GM21367 (cell line): ENCODE results near the gene RNF152.

Source experiments
- ATAC-seq: cut with Tn5 transposase; IDR thresholded peaks from one replicate; pipeline ENCODE4 v1.9.1; 2021; ENCODE audit not compliant: unreplicated experiment

The RNF152 gene, protein sequence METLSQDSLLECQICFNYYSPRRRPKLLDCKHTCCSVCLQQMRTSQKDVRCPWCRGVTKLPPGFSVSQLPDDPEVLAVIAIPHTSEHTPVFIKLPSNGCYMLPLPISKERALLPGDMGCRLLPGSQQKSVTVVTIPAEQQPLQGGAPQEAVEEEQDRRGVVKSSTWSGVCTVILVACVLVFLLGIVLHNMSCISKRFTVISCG

DNA sequence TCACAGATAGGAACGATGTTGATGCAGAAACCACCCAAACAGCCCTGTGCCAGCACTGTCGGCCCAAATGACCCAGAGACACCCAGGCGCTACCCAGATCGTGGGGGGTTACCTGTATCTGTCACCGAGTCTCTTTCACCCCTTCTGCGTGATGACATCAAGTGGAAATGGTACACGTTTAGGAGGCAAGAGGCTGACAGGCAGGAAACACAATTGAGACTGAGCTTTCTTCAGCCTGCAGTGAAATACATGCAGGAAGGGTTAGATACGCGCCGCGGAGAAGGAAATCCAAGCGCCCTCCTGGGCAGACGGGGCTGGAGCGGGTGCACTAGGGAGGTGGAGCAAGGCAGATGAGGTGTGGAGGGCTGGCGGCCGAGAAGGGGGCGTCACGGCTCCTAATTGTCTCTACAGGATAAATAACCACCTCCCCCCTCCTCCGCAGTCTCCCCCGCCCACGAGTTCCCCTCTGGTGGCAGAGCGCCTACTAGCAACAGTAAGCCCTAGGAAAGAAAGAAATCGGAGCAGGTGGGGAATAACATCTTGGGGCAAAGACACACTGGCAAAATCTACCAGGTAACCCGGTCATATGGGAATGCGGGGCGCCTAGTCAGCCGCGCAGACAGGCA lies at the start of gene RNF152:
TSS of gene RNF152 (minus strand) at position 325 of the 626 bp plus-strand sequence. CDS start 76,544 bp downstream, outside the sequence.
- ATAC-seq = no peak

DNA sequence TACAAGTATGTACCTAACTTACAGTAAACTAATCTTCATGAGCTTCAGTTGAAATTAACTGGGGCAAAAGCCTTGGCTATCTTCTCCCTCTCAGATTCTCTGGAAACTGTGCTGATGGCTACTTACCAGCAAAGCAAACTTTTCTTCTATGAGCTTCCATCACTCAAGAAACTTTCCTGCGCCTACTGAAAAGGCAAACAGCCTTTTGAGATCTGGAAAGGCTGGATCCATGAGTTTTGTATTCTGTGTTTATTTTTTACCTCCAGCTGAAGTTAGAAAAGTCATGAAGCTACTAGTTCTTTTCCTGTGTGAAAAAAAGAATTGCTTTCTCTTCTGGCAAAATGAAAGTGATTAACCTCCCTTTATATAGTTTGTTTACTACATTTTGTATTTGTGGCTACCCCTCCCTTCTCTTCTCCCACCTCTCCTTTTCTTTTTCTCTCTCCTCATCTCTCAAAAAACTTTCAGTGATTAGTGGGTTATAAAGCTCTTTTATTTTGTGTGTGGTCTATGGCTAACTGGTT lies 49.2 kb upstream of the RNF152 start:
- no peak for ATAC-seq

DNA sequence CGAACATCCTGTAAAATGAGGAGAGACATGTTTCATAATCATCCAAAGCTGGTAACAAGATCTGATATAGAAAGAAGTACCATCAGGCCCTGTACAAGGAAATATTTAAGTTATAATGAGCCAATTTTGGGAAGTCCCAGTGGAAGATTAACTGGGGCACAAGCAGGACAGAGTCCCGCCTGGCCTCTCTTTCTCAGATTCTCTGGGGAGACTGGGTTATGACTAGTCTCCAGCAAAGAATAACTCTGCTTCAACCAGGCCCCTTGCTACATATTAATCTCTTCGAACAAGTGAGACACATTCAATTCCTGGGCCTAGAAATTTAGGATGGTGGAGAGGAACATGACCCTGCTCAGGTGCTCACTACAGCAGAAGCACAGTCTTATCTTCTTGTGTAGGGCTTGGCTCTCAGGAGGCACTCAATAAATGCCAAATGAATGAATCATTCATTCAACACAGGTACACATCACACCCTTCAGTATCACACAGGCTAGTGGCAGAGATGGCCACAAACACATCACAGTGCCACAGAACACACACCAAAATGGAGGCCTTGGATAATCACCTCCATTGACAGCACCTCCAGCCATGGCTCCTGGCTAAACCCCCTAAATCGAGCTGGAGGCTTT lies 46.4 kb upstream of the RNF152 start:
- no peak for ATAC-seq

DNA sequence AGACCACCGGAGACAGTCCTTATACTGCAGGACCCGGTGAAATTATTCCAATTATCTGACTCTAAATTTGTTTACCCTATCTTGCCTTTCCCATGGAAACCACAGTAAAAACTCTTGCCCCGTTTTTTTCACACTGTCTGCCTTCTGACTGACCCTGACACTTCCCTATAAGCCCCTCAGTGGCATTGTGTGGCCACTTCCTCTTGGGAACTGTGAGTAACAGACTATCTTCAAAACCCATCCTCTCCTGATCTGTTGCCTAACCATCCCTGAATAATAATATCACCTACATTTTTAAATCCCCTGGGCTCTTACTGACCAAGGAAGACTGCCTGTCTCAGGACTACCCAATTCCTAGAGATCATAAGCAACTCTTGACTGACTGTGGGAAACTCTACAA lies 42.6 kb upstream of the RNF152 start:
- no peak for ATAC-seq

DNA sequence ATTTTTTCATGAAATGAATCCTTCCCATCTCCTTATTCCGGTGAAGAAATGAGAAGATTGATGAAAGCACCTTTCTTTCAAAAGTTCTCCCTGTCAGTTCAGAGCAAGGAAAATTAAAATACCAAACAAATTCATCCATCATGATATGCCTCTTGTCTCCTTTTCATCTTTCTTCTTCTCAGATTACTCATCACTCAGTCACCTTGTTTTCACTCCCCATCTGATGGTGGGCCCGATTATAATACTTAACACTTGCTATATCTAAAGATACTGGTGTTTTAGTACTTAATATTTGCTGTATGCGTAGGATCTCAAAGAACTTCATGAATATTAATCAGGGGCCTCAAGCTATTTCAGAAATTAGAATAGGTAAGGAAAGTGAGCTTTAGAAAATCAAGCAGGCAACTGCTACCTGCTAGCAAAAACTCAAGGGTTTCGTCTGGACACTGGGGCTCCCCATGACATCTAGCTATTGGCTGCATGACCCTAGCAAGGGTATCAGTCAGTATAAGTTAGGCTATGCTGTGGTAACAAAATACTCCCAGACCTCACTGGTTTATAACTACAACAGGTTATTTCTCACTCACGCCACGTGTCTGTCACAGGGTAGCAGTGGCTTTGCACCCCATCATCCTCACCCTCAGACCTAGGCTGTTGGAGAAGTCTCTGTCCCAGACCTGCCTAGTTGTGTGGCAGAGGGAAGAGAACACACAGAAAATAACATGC lies 39.0 kb upstream of the RNF152 start:
- ATAC-seq = no peak

DNA sequence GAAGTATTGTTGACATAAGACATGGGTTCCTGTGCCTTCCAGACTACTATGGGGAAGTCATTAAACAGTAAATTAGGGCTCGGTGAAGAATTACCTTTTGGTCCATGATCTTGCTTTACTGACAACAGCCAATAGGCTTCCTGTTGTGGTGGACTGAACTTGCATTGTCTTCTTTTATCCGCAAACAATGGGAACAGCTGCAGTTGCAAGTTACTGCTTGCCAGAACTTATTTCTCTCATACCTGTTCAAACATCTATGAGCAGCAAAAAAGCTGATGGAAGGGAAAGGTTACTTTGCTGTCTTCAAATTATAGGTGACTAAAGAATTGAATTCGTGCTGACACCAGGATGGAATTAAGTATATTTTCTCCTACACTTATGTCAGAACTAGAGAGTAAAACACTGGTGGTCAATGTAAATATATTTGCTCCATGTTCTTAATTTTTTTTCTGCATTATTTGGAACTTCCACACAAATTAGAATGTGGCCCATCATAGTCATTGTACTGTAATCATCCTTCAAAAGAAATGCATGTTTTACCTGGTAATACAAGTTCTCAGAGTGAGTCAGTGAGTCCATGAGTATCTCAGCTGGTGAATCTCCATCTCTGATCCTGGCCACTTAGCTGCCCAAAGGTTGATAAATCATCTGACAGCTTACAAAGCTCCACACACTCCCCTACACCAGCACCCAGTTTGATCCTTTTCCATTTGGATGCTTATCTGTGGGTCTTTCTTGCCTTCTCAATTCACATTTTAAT lies 37.3 kb upstream of the RNF152 start:
- ATAC-seq = no peak

DNA sequence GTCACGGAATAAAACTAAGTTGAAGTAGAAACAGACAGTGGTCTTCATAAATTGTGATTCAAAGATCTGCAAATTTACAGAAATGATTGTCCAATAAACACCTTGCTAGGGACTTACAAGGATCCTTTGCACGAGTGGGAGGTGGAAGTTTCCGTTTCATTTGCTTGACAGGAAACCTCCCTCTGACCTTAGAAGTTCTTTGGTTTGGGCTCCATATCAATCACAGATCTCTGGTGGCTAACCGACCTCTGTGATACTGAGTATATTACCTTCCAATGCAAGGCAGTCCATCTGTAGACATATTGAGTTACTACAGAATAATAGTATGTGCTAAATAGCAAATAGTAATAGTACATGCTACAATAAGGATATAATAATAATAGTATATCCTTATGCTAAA lies 33.7 kb upstream of the RNF152 start:
- no peak for ATAC-seq

DNA sequence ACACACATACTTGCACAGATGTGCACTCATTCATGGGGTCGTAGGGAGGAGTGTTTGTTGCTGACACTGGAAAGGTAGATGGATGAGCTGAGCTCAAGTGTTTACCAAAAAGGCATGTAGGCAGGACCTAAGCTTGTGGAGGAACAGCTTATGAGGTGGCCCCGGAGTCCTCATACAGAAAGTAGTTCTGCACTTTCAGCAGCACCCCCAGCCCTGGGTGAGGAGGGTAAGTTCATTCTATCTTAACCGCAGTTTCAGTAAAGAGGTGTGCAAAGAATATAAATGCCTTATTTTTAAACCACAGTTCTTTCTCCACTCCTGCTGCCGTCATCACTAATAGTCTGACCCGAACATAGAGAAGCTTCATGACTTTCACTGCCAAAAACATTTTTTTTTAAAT lies 31.7 kb upstream of the RNF152 start:
- ATAC-seq = no peak

DNA sequence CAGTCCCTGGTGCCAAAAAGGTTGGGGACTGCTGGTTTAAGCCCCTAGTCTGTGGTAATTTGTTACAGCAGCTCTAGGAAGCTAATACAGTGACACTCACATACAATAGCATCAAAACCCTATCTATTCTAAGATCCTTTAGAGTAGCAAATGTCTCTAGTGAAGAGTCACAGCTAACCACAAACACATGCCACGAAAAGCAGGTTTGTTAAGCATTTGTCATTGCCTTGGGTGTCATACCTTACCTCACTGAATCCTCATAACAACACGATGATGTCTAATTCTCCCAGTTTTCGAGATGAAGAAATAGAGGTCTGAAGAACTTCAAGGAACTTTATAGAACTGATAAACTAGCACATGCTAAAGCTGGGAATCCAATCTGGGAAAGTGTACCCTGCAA lies 29.6 kb upstream of the RNF152 start:
- no peak for ATAC-seq

DNA sequence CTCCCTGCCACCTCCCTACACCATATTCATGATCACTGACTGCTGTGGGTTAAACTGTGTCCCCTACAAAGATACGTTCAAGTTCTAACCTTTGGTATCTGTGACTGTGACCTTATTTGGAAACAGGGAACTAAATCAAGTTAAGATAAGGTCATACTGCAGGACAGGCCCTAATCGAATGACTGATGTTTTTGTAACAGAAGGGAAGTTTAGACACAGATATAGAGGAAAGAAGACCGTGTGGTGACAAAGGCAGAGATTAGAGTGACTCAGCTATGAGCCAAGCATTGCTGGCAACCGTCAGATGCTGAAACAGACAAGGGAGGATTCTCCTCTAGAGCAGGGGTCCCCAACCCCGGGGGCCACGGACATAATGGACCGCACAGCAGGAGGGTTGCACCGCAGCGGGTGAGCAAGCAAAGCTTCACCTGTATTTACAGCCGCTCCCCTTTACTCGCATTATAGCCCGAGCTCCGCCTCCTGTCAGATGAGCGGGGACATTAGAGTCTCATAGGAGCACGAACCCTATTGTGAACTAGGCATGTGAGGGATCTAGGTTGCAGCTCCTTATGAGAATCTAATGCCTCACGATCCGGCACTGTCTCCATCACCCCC lies 28.9 kb upstream of the RNF152 start:
- ATAC-seq = no peak

DNA sequence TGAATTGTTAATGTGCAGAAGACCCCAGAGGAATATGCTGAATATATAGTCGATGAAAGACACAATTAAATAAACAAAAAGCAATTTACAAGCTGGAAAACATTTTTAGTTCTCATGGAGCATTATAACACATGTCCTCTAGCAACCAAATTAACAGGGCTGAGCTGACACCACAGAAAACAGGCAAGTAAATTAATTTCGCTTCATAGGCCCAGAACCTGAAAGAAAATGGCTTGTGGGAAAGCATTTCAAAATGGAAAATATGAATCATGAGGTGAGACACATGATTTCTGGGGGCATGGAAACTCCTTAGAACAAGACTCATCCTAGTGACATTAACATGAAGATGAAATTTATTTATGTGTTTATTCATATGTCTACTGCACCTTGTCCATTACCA lies 25.0 kb upstream of the RNF152 start:
- ATAC-seq = no peak

DNA sequence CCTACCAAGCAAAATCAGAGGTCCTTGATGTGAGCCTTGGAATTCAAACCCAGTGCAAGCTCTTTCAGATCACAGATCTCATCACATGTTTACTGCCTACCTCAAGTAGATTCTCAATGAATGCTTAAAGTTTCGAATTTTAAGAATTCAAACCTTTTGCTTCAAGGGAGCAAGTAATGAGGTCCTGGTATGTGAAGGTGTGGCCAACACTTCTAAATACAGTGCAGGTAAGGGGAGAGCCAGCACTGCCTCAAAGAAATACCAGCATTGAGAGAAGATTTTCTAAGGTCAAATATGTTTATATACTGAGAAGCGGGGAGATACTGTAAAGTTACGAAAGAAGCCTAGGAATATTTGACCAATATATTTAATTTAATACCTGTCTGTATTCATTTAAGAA lies 19.7 kb upstream of the RNF152 start:
- ATAC-seq = no peak

DNA sequence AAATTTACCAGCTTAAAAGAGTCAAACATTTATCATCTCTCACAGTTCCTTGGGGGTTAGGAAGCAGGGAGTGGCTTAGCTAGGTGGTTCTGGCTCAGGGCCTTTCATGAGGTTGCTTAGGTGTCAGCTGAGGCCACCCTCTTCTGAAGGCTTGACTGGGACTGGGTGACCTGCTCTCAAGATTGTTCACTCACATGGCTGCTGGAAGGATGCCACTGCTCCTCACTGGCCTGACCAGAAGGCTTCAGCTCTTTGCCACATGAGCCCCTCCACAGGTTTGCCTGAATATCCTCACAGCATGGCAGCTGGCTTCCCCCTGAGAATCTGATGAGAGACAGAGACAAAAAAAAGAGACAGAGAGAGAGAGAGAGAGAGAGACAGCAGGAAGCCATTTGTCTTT lies 17.3 kb upstream of the RNF152 start:
- no peak for ATAC-seq

DNA sequence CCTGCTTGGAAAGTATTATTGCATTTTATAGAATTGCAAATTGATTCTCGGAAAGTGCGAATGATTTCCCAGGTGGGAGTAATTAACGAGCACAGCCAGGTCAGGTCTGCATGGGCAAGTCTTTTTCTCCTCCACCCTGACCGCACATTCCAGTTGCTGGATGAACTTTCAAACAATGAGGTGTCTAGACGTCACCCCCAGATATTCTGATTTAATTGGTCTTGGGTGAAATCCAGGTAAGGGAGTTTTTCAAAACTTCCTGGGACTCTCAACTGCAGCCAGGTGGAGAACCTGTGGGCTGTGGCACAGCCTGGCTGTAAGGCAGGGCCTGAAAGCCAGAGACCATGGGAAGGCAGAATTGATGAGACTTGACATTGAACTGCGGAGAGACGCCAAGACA lies 15.9 kb upstream of the RNF152 start:
- ATAC-seq = no peak

DNA sequence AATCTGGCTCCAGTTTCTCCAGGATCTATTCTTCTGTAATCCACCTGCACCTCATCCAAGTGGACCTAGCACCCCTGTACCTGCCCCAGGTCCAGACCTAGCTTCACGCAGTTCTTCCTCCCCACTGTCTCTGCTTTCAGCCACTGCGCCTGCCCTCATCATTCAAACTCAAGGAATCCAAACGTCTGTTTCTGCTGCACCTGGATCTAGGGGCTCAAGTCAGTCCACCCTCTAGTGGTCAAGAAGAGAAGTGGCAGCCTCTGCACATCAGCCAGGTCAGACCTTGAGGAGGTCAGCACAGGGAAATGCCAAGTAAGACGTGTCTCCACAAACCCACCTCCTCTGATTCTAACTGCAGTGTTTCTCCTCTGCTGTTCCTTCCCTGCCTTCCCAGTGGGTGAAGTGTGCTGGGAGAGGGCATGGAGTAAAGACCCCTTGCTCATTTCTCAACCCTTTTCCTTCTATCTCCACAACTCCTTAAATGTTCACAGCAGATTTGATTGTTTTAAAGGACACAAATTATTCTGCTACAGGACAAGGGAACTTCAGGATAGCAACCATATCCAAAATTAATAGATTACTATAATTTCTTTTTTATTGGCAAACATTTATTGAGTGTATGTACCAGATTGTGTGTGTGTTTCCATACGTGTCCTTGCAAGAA lies 8.6 kb upstream of the RNF152 start:
- ATAC-seq = peak; percentile 97

DNA sequence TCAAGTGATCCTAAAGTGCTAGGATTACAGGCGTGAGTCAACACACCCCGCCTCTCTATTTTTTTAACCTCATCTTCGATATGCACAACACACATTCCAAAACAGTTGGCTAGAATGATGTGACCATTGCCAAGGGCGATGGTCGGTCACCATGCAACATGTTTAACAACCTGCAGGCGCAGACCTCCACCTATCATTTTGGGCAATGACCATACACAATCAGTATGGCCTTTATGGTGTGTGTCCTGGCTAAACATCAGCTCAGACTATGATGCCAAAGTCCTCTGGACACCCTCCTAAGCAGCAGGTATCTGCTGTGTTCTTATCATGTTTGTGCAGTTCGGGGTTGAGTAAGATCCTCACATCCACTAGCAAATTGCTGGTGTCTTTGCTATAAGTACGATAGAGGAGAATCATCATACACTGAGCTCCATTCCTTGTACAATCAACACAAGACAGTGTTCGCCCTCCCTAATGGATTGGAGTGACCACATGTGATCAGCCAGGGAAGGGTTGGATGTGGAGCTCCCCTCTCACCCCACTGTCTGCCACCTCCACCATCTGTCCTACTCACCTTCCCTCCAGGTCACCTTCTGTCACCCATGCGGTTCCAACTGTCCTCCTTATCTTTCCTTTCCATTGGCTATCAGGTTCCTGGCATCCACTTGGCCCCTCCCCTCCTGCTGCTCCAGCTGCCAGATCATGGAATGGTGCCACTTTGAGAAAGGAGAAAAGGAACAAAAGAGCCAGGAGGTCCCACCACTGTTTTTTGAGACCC lies 7.9 kb upstream of the RNF152 start:
- no peak for ATAC-seq

DNA sequence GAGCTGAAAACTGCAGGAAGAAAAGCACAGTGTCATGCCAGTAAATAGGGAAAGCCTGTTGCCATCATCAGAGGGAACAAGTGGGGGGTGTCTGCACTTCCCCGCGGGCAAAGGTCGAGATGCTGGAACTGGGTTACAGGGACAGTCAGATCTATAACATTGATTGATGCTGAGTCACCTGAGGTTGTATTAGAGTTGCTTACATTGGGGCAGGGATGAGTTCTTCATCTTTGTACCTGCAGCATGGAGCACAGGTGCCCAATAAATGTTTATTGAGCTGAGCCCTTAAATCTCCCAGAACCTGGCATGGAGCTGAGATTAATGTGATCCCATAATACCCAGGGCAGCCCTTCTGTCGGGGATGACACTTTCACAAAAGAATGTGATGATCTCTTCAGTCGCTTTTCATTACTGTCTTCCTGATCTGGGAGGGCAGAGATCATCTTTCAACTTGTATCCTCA lies 5.9 kb upstream of the RNF152 start:
- no peak for ATAC-seq

DNA sequence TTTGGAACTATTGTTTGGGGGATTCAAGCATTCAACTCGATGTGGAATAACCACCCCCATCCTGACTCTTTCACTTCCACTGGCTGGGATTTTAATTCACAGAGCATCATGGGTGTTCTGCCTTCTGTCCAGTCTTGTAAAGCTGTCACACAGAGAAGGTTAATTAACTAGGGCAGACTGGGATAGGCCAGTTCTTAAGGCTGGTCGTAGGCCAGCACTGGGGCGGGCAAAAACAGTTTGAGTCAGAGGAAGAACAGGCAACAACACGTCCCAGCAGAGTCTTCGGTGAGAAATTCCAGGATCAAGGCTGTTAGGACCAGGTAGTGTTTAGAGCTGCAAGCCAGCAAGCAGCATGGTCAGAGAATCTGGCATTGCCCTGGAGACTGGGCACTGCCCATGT lies 4.0 kb upstream of the RNF152 start:
- ATAC-seq = no peak

DNA sequence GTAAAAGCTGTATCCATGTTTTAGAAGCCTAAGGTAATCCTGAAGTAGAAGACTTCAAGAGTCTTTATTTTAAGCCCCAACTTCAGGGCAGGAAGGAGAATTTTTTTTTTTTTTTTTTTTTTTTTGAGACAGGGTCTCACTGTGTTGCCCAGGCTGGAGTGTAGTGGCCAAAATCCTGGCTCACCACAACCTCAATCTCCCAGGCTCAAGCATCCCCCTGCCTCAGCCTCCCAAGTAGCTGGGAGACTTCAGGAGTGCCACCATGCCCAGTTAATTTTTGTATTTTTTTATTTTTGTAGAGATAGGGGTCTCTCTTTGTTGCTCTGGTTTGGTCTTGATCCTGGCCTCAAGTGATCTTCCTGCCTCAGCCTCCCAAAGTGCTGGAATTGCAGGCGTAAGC lies 3.3 kb upstream of the RNF152 start:
- ATAC-seq = no peak
